SK-N-SH (cell line): ENCODE measurements around the gene VIPR2. TPM values are rescaled to one million over a fixed set of nuclear protein-coding genes. Genes with fewer than 3 reads are reported as not detected.

Experiments
- CTCF ChIA-PET: fragments of 300-600, 350-600 bp; formaldehyde crosslinking; extraction: SDS; loops from one replicate; lab custom pipeline; 2021; lab: Yijun Ruan, JAX
- POLR2A ChIA-PET: fragments of 350-600 bp; sonication (Branson Sonifier 250); formaldehyde crosslinking; extraction: SDS; loops from one replicate; lab custom pipeline; 2020; ENCODE audit warnings: antibody characterized with exemption, inconsistent platforms; lab: Yijun Ruan, JAX
- DNase-seq: peaks from one replicate; pipeline ENCODE4 v3.0.0; 2012
- H2AFZ ChIP-seq: fragments of 200-600 bp; sonication (generic); 2 replicates; pipeline ENCODE4 v1.8.1; 2016; ENCODE audit warnings: antibody characterized with exemption, mild to moderate bottlenecking, low read depth
- H3F3A ChIP-seq: fragments of 200-600 bp; sonication (generic); replicated peaks from 2 replicates; pipeline ENCODE3; 2016; ENCODE audit warnings: antibody characterized with exemption, mild to moderate bottlenecking; ENCODE audit not compliant: insufficient read depth
- H3K27ac ChIP-seq, 2 experiments: fragments of 200-500 bp in 1 of 2; fragments of 200-600 bp in 1 of 2; sonication (Bioruptor generic) in 1 of 2; sonication (generic), shearing (Covaris generic) in 1 of 2; 2 replicates each; pipeline versions ENCODE4 v1.5.1 to v1.6.1; 2014 to 2016; ENCODE audit warnings: low read depth in 2 of 2, inconsistent platforms in 1 of 2, low read length in 1 of 2, mild to moderate bottlenecking in 1 of 2, mixed read lengths in 1 of 2
- H3K27me3 ChIP-seq: fragments of 200-600 bp; sonication (generic), shearing (Covaris generic); 2 replicates; pipeline ENCODE4 v1.6.1; 2016; ENCODE audit warnings: mixed run types; ENCODE audit not compliant: insufficient read depth
- H3K36me3 ChIP-seq, 2 experiments: fragments of 200-500 bp in 1 of 2; fragments of 200-600 bp in 1 of 2; sonication (Bioruptor generic) in 1 of 2; sonication (generic) in 1 of 2; replicated peaks in 1 of 2; 2 replicates each; pipeline versions ENCODE3 to v1.5.1; 2014 to 2016; ENCODE audit warnings: low read length in 1 of 2, mild to moderate bottlenecking in 1 of 2; ENCODE audit not compliant: insufficient read depth in 2 of 2, control insufficient read depth in 1 of 2
- H3K4me1 ChIP-seq, 2 experiments: fragments of 200-500 bp in 1 of 2; fragments of 200-600 bp in 1 of 2; sonication (Bioruptor generic) in 1 of 2; sonication (generic), shearing (Covaris generic) in 1 of 2; 2 replicates each; pipeline versions ENCODE4 v1.5.1 to v1.6.1; 2014 to 2016; ENCODE audit warnings: low read depth in 1 of 2, low read length in 1 of 2, mixed run types in 1 of 2; ENCODE audit not compliant: insufficient read depth in 2 of 2, control insufficient read depth in 1 of 2
- H3K4me2 ChIP-seq: fragments of 200-600 bp; sonication (generic), shearing (Covaris generic); 2 replicates; pipeline ENCODE4 v1.6.1; 2017; ENCODE audit warnings: mixed run types
- H3K4me3 ChIP-seq, 2 experiments: fragments of 200-500 bp in 1 of 2; fragments of 200-600 bp in 1 of 2; sonication (Bioruptor generic) in 1 of 2; sonication (generic), shearing (Covaris generic) in 1 of 2; 2 replicates each; pipeline versions ENCODE4 v1.5.1 to v1.8.1; 2014 to 2016; ENCODE audit warnings: low read depth in 2 of 2, inconsistent platforms in 1 of 2, low read length in 1 of 2, mild to moderate bottlenecking in 1 of 2, mixed read lengths in 1 of 2, moderate library complexity in 1 of 2
- H3K79me2 ChIP-seq: fragments of 200-600 bp; sonication (generic); 2 replicates; pipeline ENCODE4 v1.8.1; 2017; ENCODE audit warnings: mild to moderate bottlenecking; ENCODE audit not compliant: insufficient read depth
- H3K9ac ChIP-seq: fragments of 200-600 bp; sonication (generic); 2 replicates; pipeline ENCODE4 v1.6.1; 2017; ENCODE audit warnings: mixed run types
- H3K9me2 ChIP-seq: fragments of 200-600 bp; sonication (generic); 2 replicates; pipeline ENCODE4 v1.6.1; 2017; ENCODE audit warnings: mixed run types
- H3K9me3 ChIP-seq: fragments of 200-600 bp; sonication (generic); 2 replicates; pipeline ENCODE4 v1.6.1; 2017; ENCODE audit warnings: mixed run types, mild to moderate bottlenecking, moderate library complexity
- H4K20me1 ChIP-seq: fragments of 200-600 bp; sonication (generic); 2 replicates; pipeline ENCODE4 v1.6.1; 2017; ENCODE audit warnings: mild to moderate bottlenecking, mixed run types; ENCODE audit not compliant: insufficient read depth
- CHD2 ChIP-seq: fragments of 150-350 bp; IDR thresholded peaks from 2 replicates; pipeline ENCODE4 v1.6.1; 2018; ENCODE audit warnings: low read length; ENCODE audit not compliant: partially characterized antibody
- ELF1 ChIP-seq: IDR thresholded peaks from 2 replicates; pipeline ENCODE4 v1.4.0; 2012
- EP300 ChIP-seq, 2 experiments: IDR thresholded peaks; 2 replicates each; pipeline versions ENCODE4 v1.4.0 to v1.6.1; 2012; ENCODE audit warnings: borderline replicate concordance in 1 of 2, low read depth in 1 of 2, low read length in 1 of 2
- FOSL2 ChIP-seq: IDR thresholded peaks from 2 replicates; pipeline ENCODE4 v1.4.0; 2012; ENCODE audit warnings: low read depth, mild to moderate bottlenecking, moderate library complexity, borderline replicate concordance
- FOXJ3 ChIP-seq: sonication (generic); formaldehyde crosslinking; IDR thresholded peaks from 2 replicates; pipeline ENCODE4 v1.5.1; 2020; ENCODE audit warnings: mild to moderate bottlenecking, missing genetic modification reagents
- GABPA ChIP-seq: IDR thresholded peaks from 2 replicates; pipeline ENCODE4 v1.4.0; 2012; ENCODE audit warnings: low read depth, mild to moderate bottlenecking
- JUND ChIP-seq: IDR thresholded peaks from 2 replicates; pipeline ENCODE4 v1.4.0; 2012
- MEF2A ChIP-seq: IDR thresholded peaks from 2 replicates; pipeline ENCODE4 v1.4.0; 2012; ENCODE audit warnings: low read depth, borderline replicate concordance
- MXI1 ChIP-seq: IDR thresholded peaks from 2 replicates; pipeline ENCODE4 v1.6.1; 2012; ENCODE audit warnings: mild to moderate bottlenecking, low read depth, low read length, improper control_type of control experiment
- NFIC ChIP-seq: IDR thresholded peaks from 2 replicates; pipeline ENCODE4 v1.4.0; 2012; ENCODE audit warnings: borderline replicate concordance
- NRF1 ChIP-seq: IDR thresholded peaks from 2 replicates; pipeline ENCODE4 v1.6.1; 2012; ENCODE audit warnings: low read depth, mild to moderate bottlenecking, low read length
- PBX3 ChIP-seq: IDR thresholded peaks from 2 replicates; pipeline ENCODE4; 2012
- RFX5 ChIP-seq: IDR thresholded peaks from 2 replicates; pipeline ENCODE4 v1.6.1; 2012; ENCODE audit warnings: mild to moderate bottlenecking, improper control_type of control experiment, low read length
- RXRA ChIP-seq: IDR thresholded peaks from 2 replicates; pipeline ENCODE4 v1.4.0; 2012; ENCODE audit warnings: low read depth, mild to moderate bottlenecking, borderline replicate concordance
- TAF1 ChIP-seq: IDR thresholded peaks from 2 replicates; pipeline ENCODE4 v1.6.1; 2012; ENCODE audit warnings: low read depth, mild to moderate bottlenecking, low read length, moderate library complexity, borderline replicate concordance
- TCF12 ChIP-seq: IDR thresholded peaks from 2 replicates; pipeline ENCODE4 v1.4.0; 2012
- TEAD4 ChIP-seq: IDR thresholded peaks from 2 replicates; pipeline ENCODE4 v1.4.0; 2012; ENCODE audit warnings: mild to moderate bottlenecking, borderline replicate concordance; ENCODE audit not compliant: insufficient read depth
- USF2 ChIP-seq: fragments of 150-350 bp; IDR thresholded peaks from 2 replicates; pipeline ENCODE4 v1.6.1; 2017; ENCODE audit warnings: antibody characterized with exemption, low read length, low read depth, borderline replicate concordance
- ZBTB33 ChIP-seq: IDR thresholded peaks from 2 replicates; pipeline ENCODE4 v1.4.0; 2012; ENCODE audit warnings: low read depth, borderline replicate concordance
- WGBS: methylation state at CpG from one replicate; pipeline ENCODE4 v1.1.6; 2017; ENCODE audit warnings: low lambda C conversion rate; 5-methylcytosine and 5-hydroxymethylcytosine counted together
- polyA plus RNA-seq, 3 experiments: library from polyadenylated mRNA; depleted of rRNA; stranded (reverse); fragments of >200 nt; gene quantifications; 2 replicates each; pipeline ENCODE4 v1.2.3, GENCODE V29; 2012

Gene VIPR2
- polyA plus RNA-seq, 1 of the 3 experiments (the other 2 are of a cell fraction) = not detected

GRCh38 chr7:159096736-159097581 is 47.7 kb downstream of the VIPR2 start:
- Histone ChIP-seq H2AFZ (no peak overlapping the region), H4K20me1 (no peaks in the 10 kb centered on the region), H3K9me2 (no peaks in the 10 kb centered on the region), H3K27me3 (no peaks in the 10 kb centered on the region), H3K27ac (no peak overlapping the region), H3K9ac (no peak overlapping the region), H3K4me3 (no peak overlapping the region)
- CTCF ChIA-PET = interaction anchor here (1.6 kb wide), 1 partner anchor 10 kb away, joined by 3 read pairs; no protein-coding TSS in a partner anchor
- no peak for TF ChIP-seq ELF1
- no peak for TF ChIP-seq TEAD4
- TF ChIP-seq NFIC = no peak
- no peak for TF ChIP-seq MEF2A
- TF ChIP-seq EP300 (IDR thresholded peaks at IDR 0.05; ENCODE audit: borderline replicate concordance in 1 of 2, low read depth in 1 of 2, low read length in 1 of 2) = no peak
- TF ChIP-seq MXI1 = no peak
- no peak for TF ChIP-seq USF2
- TF ChIP-seq TCF12 = no peak
- TF ChIP-seq GABPA = no peak
- TF ChIP-seq FOSL2 = no peak
- TF ChIP-seq ZBTB33 = no peak
- TF ChIP-seq RXRA = no peak
- no peak for TF ChIP-seq TAF1
- TF ChIP-seq RFX5 = no peak
- TF ChIP-seq, all 33 proteins: peak for 0
- no peaks in the 10 kb centered on the region for H3F3A ChIP-seq
- no peak for DNase-seq
- H3K9me3 ChIP-seq = no peaks in the 10 kb centered on the region
- no peaks in the 10 kb centered on the region for H3K36me3 ChIP-seq
- no peaks in the 10 kb centered on the region for H3K79me2 ChIP-seq
- H3K4me1 ChIP-seq = peaks cover 0 to 24% of the 10 kb centered on the region in 2 experiments; a peak in 1 of 4 replicates
- POLR2A ChIA-PET = no interaction called here
- H3K4me2 ChIP-seq = no peak overlapping the region
- WGBS = 61% methylated on average over 24 of the region's 27 CpGs

GRCh38 chr7:159095979-159096411 is 48.7 kb downstream of the VIPR2 start:
- Histone ChIP-seq H3F3A (no peaks in the 10 kb centered on the region), H4K20me1 (no peaks in the 10 kb centered on the region), H3K36me3 (no peaks in the 10 kb centered on the region), H2AFZ (no peak overlapping the region), H3K79me2 (no peaks in the 10 kb centered on the region), H3K27me3 (no peaks in the 10 kb centered on the region), H3K4me3 (no peak overlapping the region), H3K4me1 (peaks cover 0 to 23% of the 10 kb centered on the region in 2 experiments; a peak in 1 of 4 replicates), H3K9ac (no peak overlapping the region), H3K4me2 (no peak overlapping the region), H3K9me3 (no peaks in the 10 kb centered on the region), H3K27ac (no peak overlapping the region), H3K9me2 (no peaks in the 10 kb centered on the region)
- WGBS = 60% methylated on average over 10 of the region's 14 CpGs
- no peak for DNase-seq
- TF ChIP-seq NRF1 (no peak), GABPA (no peak), CHD2 (no peak), TCF12 (no peak), RXRA (no peak), ELF1 (no peak), JUND (no peak), PBX3 (no peak), MEF2A (no peak), FOXJ3 (CRISPR knock-in tag) (no peak)
- ChIA-PET POLR2A (no interaction called here), CTCF (no interaction called here)
